ENCODE results near the gene BROX.
"Not testable (repeated sequence)": the region's sequence is repeated elsewhere in the genome, so short reads cannot be mapped to it uniquely, and the experiment has no call there.

Gene BROX

GRCh38 chr1:222732216-222733159, 20.1 kb downstream of the BROX start:
- no peak for DNase-seq (ENCODE audit: low spot score)

GRCh38 chr1:222734740-222735139, 22.4 kb downstream of the BROX start:
- no peak for DNase-seq (ENCODE audit: low spot score)

DNA sequence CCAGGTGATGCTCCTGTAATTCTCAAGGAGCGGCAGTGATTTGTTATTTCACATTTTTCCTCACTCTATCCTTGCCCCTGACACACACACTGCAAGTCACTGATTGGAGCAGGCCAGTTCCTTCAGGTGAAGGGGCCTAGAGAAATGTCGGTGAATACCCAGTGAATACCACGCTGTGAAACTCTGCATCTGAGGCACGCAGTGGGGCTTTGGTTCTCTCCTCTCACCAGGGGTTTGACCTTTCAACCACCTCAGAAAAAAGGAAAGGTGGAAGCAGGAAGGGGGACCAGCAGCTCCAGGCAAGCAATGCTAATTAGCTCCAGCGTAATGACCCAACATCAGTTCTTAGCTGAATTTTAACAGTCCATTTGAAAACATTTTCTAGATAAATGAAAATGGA, 24.1 kb downstream of the BROX start:
- DNase-seq (ENCODE audit: low spot score): peak; percentile 74

- DNase-seq (ENCODE audit: low spot score): no peak
Observed at GRCh38 chr1:222736972-222737371, 24.6 kb downstream of the BROX start, which contains the start of gene FAM177B. FAM177B (plus strand) TSS chr1:222737202; CDS start chr1:222746546, 9,344 bp downstream.

DNA sequence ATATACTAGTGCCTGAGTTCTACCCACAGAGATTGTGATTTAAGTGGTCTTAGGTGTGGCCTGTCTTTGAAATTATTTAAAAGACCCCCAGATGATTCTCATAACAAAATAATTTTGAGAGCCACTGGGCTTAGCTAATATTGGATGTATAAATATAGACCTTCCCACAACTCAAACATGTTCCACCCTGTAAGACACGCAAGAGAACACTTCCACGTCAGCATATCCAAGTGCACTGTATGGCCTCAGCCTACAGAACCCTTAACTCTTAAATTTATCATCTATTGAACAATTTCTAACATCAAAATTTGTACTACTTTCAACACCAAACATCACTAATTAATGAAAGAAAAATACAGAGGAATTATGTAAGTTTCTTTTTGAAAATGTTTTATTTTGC, 27.1 kb downstream of the BROX start:
- DNase-seq (ENCODE audit: low spot score): no peak

- DNase-seq (ENCODE audit: low spot score): no peak
Observed at GRCh38 chr1:222739929-222740328, 27.6 kb downstream of the BROX start.

GRCh38 chr1:222741630-222742457, 29.5 kb downstream of the BROX start:
- not testable (repeated sequence) for DNase-seq (ENCODE audit: low spot score)

DNA sequence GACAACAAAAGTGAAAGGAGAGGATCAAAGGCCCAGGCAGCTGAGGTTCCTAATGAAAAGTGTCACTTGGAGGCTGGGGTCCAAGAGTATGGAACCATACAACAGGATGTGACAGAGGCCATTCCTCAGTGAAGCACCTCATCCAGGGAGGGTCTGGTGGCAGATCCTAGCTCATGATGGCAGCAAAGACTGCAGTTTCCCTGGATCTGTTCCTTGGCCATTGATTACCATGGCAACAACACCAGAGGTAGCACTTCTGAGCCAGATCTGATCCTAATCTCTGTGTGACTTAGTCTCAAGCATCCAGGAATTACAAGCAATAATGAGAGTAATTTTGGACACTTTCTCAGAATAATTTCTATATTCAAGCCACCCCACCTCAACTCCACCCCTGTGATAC, 37.6 kb downstream of the BROX start:
- peak; percentile 33 for DNase-seq (ENCODE audit: low spot score)

- DNase-seq (ENCODE audit: low spot score): no peak
Observed at GRCh38 chr1:222750651-222751050, 38.3 kb downstream of the BROX start.

DNA sequence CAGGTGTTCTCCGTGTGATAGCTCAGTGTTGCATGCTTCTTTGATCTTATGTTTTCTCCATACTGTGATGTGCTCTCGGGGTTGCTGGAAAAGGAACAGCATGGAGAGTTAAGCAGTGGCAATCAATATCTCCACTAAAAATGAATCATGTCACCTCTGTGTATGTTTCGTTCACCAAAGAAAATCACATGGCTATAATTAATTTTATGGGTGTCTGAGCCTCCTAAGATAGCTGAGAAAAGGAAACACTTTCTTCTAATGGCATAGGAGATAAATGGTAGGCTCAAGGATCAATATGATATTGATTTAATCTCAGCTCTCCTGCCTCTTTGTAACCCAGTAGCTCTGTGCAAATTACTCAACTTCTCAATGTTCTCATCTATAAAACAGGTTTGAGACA, 38.9 kb downstream of the BROX start:
- DNase-seq (ENCODE audit: low spot score): no peak

DNA sequence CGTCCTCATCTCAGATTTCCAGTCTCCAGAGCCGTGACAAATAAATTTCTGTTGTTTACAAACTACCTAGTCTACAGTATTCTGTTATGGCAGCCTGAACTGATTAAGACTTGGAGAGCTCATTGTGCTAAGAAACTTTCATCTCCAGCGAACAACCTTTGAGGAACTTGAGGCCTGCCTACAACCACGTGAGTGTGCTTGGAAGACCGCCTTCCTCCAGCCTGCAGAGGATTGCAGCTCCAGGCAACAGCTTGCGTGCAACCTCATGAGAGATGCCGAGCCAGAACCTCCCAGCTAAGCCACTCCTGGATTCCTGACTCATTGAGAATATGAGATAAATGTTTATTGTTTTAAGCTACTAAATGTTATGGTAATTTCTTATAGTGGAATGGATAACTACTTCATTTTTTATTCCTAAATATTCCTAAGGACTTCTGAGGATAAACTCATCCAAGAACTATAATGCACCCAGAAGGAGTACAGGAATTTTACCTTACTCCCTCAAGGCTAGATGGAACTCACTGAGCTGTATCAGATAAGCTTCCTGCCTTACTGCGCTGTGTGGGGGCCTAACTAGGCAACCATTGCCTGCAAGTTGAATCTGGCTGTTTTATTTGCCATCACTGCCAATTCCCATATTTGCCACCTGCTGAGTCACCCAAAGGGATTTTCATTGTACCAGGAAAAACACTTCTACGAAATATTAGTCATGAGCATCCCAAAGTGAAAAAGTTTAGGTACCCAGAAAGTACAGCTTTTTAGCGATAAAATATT, 42.2 kb downstream of the BROX start:
- DNase-seq (ENCODE audit: low spot score): no peak

- no peak for DNase-seq (ENCODE audit: low spot score)
Observed at GRCh38 chr1:222757646-222758268, 45.4 kb downstream of the BROX start.

DNA sequence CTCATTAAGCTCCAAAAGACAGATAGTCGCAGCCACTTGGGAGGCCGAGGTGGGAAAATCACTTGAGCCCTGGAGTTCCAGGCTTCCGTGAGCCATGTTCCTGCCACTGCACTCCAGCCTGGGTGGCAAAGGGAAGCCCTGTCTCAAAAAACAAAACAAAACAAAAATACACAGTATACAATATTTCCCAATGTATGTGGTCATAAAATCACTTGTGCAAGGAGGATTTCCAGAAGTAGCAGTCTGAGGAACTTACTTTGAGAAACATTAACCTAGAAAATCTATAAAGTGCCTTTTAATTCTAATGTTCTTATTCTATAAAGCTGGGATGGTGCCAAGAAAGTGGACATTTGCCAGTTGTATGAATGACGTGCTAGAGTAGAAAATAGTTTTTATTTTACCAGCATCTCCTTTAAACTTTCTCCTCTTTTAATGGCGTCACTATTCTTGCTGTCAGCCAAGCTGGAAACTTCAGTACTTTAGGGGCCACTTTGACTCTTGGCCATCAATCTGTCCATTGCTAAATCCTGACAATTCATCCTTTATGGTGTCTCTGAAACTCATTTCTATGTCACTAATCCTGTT, 47.2 kb downstream of the BROX start:
- DNase-seq (ENCODE audit: low spot score): no peak

DNA sequence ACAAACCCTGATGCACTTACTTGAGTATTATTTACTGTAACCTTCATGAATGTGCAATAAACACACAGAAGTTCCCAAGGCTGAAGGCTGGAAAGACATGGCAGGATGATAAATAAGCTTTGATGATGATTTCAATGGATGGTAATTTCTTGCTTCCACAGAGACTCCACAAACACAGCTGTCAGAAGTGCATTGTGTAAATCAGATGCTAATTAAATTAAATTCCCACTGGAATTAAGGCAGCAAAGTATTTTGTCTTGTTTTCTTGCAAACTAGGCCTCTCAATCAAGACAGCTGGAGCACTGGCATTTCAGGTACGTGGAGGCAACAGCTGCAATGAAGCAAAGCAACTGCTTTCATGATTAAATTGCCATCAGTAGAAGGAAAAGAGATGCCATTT, 48.7 kb downstream of the BROX start:
- DNase-seq (ENCODE audit: low spot score): no peak

GRCh38 chr1:222762178-222762577, 49.8 kb downstream of the BROX start:
- DNase-seq (ENCODE audit: low spot score): not testable (repeated sequence)

DNA sequence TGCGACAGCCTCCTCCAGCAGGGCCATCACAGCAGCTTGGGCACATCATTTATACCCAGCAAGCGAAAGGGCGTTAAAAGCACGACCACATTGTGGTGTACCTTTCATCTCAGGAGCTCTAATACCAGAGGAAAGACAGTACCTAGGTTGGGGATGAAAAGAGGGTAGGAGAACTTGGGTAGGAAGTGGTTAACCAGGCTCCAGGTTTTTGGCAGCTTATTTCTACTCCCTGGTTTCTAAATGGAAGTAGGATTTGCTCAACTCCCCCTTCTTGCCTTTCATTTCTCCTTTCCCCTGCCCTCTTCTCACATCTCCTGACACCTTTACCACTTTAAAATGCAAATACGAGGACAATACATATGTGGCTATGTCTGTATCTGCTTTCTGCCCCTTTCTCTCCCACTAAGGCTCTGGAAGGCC, 54.8 kb downstream of the BROX start:
- no peak for DNase-seq (ENCODE audit: low spot score)

GRCh38 chr1:222768592-222768991, 56.2 kb downstream of the BROX start:
- DNase-seq (ENCODE audit: low spot score): no peak

- no peak for DNase-seq (ENCODE audit: low spot score)
Observed at GRCh38 chr1:222769181-222769580, 56.8 kb downstream of the BROX start.

DNA sequence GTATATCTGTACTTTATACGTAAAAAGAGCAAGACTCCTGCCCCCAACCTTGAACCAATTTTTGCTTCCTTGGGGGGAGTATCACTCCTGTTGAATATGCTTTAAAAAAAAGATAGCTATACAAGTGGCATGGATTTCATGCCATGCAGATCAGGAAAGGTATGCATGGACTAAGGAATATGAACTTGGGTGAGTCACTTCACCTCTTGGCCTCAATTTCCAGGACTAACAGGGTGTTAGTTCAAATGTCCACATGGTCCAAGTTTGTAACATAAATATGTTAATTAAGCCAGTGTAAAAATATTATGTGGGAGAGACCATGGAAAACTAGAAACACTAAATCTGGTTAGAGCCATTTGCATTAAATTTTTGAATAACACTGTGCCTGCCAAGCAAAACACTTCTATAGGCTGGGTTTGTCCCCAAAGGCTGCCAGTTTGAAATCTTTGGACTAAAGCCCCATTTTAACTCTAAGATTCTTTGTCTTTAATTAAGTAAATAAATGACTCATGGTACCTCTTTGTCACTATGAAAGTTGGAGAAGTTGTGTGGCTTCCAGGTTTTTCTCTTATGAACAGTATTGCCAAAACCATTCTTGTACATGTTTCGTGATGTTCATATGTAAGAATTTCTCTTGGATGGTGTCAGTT, 57.7 kb downstream of the BROX start:
- DNase-seq (ENCODE audit: low spot score): no peak

DNA sequence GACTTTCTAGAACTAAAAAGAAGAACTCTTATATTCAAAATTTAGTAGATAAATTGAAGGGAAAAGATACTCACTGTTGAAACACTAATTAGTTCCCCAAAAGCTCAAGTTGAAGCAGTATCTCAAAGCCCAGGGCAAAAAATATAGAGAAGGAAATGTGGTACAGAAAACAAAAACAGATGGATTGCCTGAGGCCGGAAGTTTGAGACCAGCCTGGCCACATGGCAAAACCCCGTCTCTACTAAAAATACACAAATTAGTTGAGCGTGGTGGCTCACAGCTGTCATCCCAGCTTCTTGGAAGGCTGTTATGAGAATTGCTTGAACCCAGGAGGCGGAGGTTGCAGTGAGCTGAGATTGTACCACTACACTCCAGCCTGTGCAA, 60.6 kb downstream of the BROX start:
- no peak for DNase-seq (ENCODE audit: low spot score)

GRCh38 chr1:222777463-222777862, 65.1 kb downstream of the BROX start:
- no peak for DNase-seq (ENCODE audit: low spot score)
